ENCODE measurements around the gene ERMARD.
"Not testable (repeated sequence)": the region's sequence is repeated elsewhere in the genome, so short reads cannot be mapped to it uniquely, and the experiment has no call there.

Gene ERMARD

GRCh38 chr6:169738204-169738975, 13.0 kb upstream of the ERMARD start:
- no peak for DNase-seq

DNA sequence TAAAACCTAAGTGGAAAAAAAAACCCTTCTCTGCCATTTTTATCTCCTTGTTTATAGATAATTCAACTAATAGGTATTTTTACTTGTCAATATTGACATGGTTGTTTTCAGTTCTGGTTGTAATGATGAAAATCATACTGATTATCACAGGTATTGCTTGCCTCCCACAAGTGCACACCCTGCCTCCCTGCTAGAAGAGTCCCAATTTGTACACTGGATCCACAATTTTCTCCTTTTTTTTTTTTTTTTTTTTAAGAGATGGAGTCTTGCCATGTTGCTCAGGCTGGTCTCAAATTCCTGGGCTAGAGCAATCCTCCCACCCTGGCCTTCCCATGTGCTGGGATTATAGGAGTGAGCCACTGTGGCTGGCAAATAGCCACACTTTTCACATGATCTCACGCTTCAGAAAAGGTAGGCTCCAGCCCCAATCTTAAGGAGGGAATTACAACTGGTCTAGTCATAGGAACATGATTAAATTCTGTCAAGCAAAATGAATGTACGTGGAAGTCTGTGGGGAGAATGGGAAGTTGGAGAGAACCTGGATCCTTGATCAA, 12.4 kb upstream of the ERMARD start:
- no peak for DNase-seq

GRCh38 chr6:169741344-169741743, 10.1 kb upstream of the ERMARD start:
- no peak for DNase-seq

- DNase-seq: no peak
These were observed 6.0 kb upstream of the ERMARD start for GRCh38 chr6:169745405-169745804.

DNA sequence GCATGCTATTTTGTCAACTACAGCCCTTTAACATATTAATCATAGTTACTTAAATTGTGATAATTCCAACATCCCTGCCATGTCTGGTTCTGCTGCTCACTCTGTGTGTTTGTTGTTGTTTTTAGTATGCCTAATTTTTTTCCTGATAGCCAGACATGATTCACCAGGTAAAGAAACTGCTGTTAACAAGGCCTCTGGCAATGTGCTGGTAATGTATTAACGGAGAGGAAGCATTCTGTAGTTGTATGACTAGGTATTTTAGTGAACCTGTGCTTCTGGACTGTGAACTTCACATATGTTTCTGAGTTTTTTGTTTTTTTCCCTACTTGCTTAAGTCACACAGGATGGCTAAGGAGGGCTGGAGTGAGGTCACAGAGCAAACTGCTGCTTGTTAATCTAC, 4.9 kb upstream of the ERMARD start:
- DNase-seq: no peak

- DNase-seq: no peak
These were observed 727 bp downstream of the ERMARD start for GRCh38 chr6:169752074-169752623.

GRCh38 chr6:169755162-169755561, 3.7 kb downstream of the ERMARD start:
- DNase-seq: no peak

DNA sequence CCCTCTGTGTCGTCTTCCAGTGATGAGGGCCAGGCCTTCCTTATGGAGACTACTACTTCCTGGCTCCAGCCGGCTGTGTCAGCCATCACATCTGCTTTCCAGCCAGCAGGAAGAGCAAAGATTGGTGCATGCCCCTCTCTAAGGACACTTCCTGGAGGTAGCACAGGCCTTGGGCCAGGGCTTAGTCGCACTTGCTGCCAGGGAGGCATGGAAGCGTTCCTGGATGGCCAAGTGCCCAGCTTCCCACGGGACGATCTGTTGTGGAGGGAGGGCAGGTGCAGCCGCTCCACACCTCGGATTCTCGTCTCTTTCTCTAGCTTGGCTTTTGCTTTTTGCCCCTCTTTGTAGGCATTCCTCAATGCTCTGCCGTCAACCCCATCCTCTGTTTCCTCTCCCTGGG, 11.9 kb downstream of the ERMARD start:
- DNase-seq: no peak

- DNase-seq: no peak
These were observed 12.5 kb downstream of the ERMARD start for GRCh38 chr6:169763881-169764280.

DNA sequence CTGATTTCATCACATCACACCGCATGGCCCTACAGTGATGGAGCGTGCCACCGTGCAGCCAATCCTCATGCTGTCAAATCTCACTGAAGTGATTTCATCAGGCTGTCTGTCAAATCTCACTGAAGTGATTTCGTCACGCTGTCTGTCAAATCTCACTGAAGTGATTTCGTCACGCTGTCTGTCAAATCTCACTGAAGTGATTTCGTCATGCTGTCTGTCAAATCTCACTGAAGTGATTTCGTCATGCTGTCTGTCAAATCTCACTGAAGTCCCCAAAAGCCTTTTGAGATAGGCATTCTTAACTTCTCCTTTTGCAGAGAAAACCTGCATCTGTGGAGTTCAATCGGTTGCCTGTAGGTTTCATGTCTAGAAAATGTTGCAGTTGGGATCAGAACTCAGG, 14.4 kb downstream of the ERMARD start:
- DNase-seq: not testable (repeated sequence)

GRCh38 chr6:169766232-169766631, 14.8 kb downstream of the ERMARD start:
- DNase-seq: no peak

GRCh38 chr6:169766921-169767736, 15.7 kb downstream of the ERMARD start:
- DNase-seq: no peak

- DNase-seq: no peak
These were observed 22.9 kb downstream of the ERMARD start for GRCh38 chr6:169774347-169774746.

DNA sequence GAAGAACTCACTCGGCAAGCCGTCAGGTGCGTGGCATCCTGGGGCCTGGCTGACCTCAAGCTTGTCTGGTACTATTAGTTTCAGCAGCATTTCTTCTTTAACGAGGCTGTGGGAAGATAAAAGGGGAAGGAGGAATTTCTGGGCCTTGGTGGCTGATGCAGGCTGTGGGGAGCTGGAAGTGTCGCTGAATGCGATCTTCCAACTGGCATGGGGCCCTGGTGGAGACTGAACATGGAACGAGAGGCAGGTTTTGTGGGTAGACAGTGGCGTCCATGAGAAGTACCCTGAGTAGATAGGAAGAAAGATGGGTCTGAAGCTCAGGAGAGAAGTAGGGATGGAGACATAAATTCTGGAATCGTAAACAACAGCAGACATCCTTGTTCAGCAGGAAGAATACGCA, 23.9 kb downstream of the ERMARD start:
- no peak for DNase-seq

DNA sequence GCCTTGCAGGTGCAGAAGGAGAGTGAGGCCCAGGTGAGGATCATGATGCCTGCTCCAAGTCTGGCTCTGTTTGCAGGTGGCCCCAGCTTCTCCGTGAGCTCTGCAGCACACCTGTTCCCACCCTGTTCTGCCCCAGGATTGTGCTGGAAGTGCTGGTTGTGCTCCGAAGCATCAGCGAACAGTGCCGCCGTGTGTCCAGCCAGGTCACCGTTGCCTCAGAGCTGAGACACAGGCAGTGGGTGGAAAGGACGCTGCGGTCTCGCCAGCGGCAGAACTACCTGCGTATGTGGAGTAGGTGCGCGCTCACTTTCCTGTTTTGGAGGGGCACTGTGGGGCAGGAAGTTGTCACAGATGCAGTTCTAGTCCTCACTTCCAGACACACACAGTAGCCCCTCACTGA, 25.0 kb downstream of the ERMARD start:
- DNase-seq: no peak

DNA sequence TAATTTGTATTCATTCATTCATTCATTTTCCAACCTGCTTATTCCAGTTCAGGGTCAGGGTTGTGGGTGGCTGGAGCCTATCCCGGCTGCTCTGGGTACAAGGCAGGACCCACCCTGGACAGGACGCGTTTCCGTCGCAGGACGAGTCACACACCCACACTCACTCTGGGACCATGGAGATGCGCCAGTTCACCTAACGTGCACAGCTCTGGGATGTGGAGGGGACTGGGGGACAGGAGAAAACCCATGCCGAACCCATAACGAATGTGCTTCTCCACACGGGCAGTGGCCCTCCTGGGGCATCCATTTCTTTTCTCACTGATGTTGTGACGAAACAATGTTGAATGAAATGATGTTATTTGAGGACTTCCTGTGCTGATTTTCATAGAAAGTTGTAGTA, 26.5 kb downstream of the ERMARD start:
- DNase-seq: no peak

DNA sequence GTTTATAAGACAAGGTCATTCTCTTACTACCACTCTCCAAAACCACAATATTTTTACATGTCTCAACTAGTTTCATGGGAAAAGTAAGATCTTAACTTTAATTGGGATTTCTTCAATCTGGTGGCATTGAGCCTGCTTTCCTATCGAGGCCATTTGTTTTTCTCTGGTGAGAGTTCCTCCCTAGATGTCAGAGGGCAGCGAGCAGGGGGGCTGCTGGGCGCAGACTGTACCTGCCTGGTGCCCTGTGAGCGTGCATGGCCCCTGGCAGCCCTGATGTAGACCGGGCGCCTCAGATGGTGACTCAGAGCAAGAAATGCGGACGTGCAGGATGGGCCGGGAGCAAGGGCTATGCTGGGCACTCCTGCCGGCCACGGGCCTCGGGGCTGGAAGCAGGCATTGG, 27.2 kb downstream of the ERMARD start:
- DNase-seq: no peak

DNA sequence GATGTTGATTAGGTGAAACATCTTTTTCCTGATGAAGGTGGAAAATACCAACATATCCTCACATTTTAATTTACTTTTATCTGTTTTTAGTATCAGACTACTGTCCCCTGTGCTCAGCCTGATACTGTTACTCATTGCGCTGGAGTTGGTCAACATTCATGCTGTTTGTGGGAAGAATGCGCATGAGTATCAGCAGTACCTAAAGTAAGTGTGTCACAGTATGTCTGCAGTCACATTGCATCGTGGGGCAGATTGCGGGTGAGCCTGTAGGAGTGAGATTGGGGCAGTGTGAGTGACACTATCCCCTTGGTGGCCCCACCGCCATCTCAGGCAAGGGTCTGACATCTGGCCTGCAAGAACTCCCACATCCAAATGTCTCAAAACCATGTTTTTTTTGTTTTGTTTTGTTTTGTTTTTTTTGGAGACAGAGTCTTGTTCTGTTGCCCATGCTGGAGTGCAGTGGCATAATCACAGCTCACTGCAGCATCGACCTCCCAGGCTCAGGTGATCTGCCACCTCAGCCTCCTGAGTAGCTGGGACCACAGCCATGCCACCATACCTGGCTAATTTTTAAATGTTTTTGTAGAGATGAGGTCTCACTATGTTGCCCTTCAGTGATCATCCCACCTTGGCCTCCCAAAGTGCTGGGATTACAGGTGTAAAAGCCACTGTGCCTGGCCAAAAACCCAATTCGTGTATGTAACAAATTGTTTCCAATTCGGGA, 27.8 kb downstream of the ERMARD start:
- no peak for DNase-seq

DNA sequence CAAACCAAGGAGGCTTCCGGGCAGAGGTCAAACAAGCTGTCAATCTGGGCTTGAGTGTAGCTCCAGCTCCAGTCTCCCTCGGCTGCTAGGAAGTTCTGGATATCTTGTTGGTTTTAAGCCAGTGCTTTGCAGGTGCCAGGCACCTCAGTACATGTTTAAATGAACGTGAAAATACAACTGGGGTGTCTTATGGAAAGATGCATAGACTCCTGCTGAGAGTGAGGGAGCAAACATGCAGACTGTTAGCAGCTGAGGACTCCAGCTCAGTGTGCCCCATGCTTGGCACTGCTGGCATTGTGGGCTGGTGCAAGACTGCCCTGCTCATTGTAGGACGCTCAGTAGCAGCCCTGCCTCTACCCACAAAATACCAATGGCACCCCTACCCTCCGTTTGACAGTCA, 28.5 kb downstream of the ERMARD start:
- no peak for DNase-seq

DNA sequence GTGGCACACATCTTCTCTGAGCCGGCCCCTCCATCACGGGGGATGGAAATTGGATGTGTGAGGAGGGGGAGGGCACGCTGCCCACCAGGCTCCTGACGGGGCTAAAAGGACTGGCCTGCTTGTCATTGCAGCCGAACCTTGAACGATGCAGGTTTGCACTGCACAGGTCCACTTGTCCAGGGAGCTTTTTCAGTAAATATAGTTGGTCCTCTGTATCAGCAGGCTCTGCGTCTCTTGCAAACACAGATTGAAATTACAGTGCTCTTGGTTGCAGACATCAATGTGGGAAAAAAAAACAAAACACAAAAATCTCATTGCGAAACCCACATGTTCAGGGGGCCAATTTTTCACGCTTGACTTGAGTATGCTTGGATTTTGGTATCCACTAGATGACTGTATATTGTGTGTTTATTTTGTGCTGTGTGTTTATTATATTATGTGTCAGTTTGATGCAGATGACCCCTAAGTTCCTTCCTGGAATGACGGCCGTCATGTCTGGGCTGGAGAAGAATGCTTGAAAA, 29.2 kb downstream of the ERMARD start:
- DNase-seq: no peak

GRCh38 chr6:169782966-169783365, 31.5 kb downstream of the ERMARD start:
- no peak for DNase-seq

- DNase-seq: no peak
These were observed 32.0 kb downstream of the ERMARD start for GRCh38 chr6:169783401-169783800.
